SK-N-SH treated with all-trans-retinoic acid at 6 μM for 48 hours (cell line): ENCODE results near the gene MFNG.

Experiments
- ATAC-seq: fragments of 200-7000 bp; cut with Tn5 transposase; 3 replicates; pipeline ENCODE4 v1.9.1; 2020; ENCODE audit warnings: mild to moderate bottlenecking, moderate library complexity
- ARNTL ChIP-seq: fragments of 450-650 bp; formaldehyde crosslinking; IDR thresholded peaks from 2 replicates; pipeline ENCODE4 v1.5.0; 2020; ENCODE audit warnings: low read depth, mild to moderate bottlenecking, moderate library complexity, borderline replicate concordance
- BACH2 ChIP-seq: fragments of 250-450 bp; sonication (Bioruptor Pico); IDR thresholded peaks from 2 replicates; pipeline ENCODE4 v1.9.0; 2021; ENCODE audit warnings: mild to moderate bottlenecking, borderline replicate concordance
- CSDC2 ChIP-seq: fragments of 250-450 bp; sonication (Bioruptor Pico); IDR thresholded peaks from 2 replicates; pipeline ENCODE4 v1.5.0; 2020; ENCODE audit warnings: mild to moderate bottlenecking, moderate library complexity
- ESRRG ChIP-seq: fragments of 250-450 bp; sonication (Bioruptor Pico); IDR thresholded peaks from 2 replicates; pipeline ENCODE4 v1.6.1; 2021; ENCODE audit warnings: mild to moderate bottlenecking
- GLIS3 ChIP-seq: fragments of 250-450 bp; sonication (Bioruptor Pico); IDR thresholded peaks from 2 replicates; pipeline ENCODE4 v1.5.0; 2020; ENCODE audit warnings: mild to moderate bottlenecking, moderate library complexity
- ISL1 ChIP-seq: fragments of 250-450 bp; sonication (Bioruptor Pico); IDR thresholded peaks from 2 replicates; pipeline ENCODE4 v2.1.2; 2022; ENCODE audit warnings: mild to moderate bottlenecking, moderate library complexity
- OSR1 ChIP-seq: fragments of 250-450 bp; sonication (Bioruptor Pico); IDR thresholded peaks from 2 replicates; pipeline ENCODE4 v1.8.0; 2022; ENCODE audit warnings: moderate library complexity, mild to moderate bottlenecking, inconsistent platforms
- PPARA ChIP-seq: fragments of 250-450 bp; sonication (Bioruptor Pico); IDR thresholded peaks from 2 replicates; pipeline ENCODE4 v1.5.0; 2020; ENCODE audit warnings: mild to moderate bottlenecking, borderline replicate concordance
- RARB ChIP-seq: fragments of 250-450 bp; sonication (Bioruptor Pico); IDR thresholded peaks from 2 replicates; pipeline ENCODE4 v1.8.0; 2021; ENCODE audit warnings: mild to moderate bottlenecking, moderate library complexity
- SNAI2 ChIP-seq: fragments of 250-450 bp; sonication (Bioruptor Pico); IDR thresholded peaks from 2 replicates; pipeline ENCODE4 v1.5.0; 2020; ENCODE audit warnings: mild to moderate bottlenecking, moderate library complexity
- TOX ChIP-seq: fragments of 250-450 bp; sonication (Bioruptor Pico); IDR thresholded peaks from 2 replicates; pipeline ENCODE4 v1.8.0; 2021; ENCODE audit warnings: mild to moderate bottlenecking, moderate library complexity, borderline replicate concordance
- ZFP3 ChIP-seq: fragments of 250-450 bp; sonication (Bioruptor Pico); IDR thresholded peaks from 2 replicates; pipeline ENCODE4 v1.5.0; 2020; ENCODE audit warnings: mild to moderate bottlenecking, moderate library complexity
- ZFP30 ChIP-seq: fragments of 450-650 bp; formaldehyde crosslinking; IDR thresholded peaks from 2 replicates; pipeline ENCODE4 v1.5.0; 2022; ENCODE audit warnings: mild to moderate bottlenecking, moderate library complexity
- ZNF565 ChIP-seq: fragments of 450-650 bp; formaldehyde crosslinking; conservative IDR thresholded peaks from 2 replicates; pipeline ENCODE4 v1.5.0; 2020; ENCODE audit warnings: low read depth, mild to moderate bottlenecking, moderate library complexity
- ZNF70 ChIP-seq: fragments of 450-650 bp; formaldehyde crosslinking; IDR thresholded peaks from 2 replicates; pipeline ENCODE4 v1.5.0; 2020; ENCODE audit warnings: mild to moderate bottlenecking, moderate library complexity
- TF ChIP-seq, protein P1 (sequence below): fragments of 250-450 bp; sonication (Bioruptor Pico); IDR thresholded peaks from 2 replicates; pipeline ENCODE4 v1.5.0; 2020; ENCODE audit warnings: mild to moderate bottlenecking, moderate library complexity
- TF ChIP-seq, protein P2 (sequence below): fragments of 250-450 bp; sonication (Bioruptor Pico); IDR thresholded peaks from 2 replicates; pipeline ENCODE4 v1.5.1; 2021; ENCODE audit warnings: mild to moderate bottlenecking, moderate library complexity
- TF ChIP-seq, protein P3 (sequence below): fragments of 250-450 bp; sonication (Bioruptor Pico); IDR thresholded peaks from 2 replicates; pipeline ENCODE4 v1.5.1; 2020; ENCODE audit warnings: low read depth, mild to moderate bottlenecking, moderate library complexity
- TF ChIP-seq, protein P4 (sequence below): fragments of 250-450 bp; sonication (Bioruptor Pico); IDR thresholded peaks from 2 replicates; pipeline ENCODE4 v1.8.0; 2020; ENCODE audit warnings: mild to moderate bottlenecking, moderate library complexity, borderline replicate concordance
- TF ChIP-seq, protein P5 (sequence below): fragments of 250-450 bp; sonication (Bioruptor Pico); IDR thresholded peaks from 2 replicates; pipeline ENCODE4 v1.8.0; 2021; ENCODE audit warnings: low read depth, mild to moderate bottlenecking, moderate library complexity, borderline replicate concordance

MFNG gene

DNA sequence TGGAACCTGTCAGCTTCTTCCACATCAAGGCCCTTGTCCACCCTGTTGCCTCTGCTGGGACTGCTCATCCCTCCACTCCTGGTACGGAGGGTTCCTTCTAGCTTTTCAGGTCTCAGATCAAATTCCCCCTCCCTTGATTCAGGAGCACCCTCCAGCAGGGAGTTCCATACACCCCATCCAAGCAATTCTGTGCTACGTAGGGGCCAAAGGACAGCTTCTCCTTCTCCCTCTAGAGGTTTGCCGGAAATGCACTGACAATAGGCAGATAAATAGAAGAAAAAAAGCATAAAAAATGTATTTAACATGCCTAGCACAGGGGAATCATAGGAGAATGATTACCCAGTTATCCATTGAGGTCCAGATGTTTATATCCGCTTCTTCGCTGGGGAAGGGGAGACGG lies 36.3 kb upstream of the MFNG start:
- TF ChIP-seq ZFP3 (no peak), CSDC2 (CRISPR knock-in tag) (no peak), ISL1 (CRISPR knock-in tag) (no peak), ZFP30 (CRISPR knock-in tag) (no peak), ZNF565 (CRISPR knock-in tag) (no peak), ARNTL (CRISPR knock-in tag) (no peak), ZNF70 (CRISPR knock-in tag) (no peak), TOX (no peak), BACH2 (CRISPR knock-in tag) (no peak), GLIS3 (no peak), PPARA (no peak)
- TF ChIP-seq, protein P1, sequence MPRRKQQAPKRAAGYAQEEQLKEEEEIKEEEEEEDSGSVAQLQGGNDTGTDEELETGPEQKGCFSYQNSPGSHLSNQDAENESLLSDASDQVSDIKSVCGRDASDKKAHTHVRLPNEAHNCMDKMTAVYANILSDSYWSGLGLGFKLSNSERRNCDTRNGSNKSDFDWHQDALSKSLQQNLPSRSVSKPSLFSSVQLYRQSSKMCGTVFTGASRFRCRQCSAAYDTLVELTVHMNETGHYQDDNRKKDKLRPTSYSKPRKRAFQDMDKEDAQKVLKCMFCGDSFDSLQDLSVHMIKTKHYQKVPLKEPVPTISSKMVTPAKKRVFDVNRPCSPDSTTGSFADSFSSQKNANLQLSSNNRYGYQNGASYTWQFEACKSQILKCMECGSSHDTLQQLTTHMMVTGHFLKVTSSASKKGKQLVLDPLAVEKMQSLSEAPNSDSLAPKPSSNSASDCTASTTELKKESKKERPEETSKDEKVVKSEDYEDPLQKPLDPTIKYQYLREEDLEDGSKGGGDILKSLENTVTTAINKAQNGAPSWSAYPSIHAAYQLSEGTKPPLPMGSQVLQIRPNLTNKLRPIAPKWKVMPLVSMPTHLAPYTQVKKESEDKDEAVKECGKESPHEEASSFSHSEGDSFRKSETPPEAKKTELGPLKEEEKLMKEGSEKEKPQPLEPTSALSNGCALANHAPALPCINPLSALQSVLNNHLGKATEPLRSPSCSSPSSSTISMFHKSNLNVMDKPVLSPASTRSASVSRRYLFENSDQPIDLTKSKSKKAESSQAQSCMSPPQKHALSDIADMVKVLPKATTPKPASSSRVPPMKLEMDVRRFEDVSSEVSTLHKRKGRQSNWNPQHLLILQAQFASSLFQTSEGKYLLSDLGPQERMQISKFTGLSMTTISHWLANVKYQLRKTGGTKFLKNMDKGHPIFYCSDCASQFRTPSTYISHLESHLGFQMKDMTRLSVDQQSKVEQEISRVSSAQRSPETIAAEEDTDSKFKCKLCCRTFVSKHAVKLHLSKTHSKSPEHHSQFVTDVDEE (CRISPR knock-in tag): no peak
- TF ChIP-seq, protein P2, sequence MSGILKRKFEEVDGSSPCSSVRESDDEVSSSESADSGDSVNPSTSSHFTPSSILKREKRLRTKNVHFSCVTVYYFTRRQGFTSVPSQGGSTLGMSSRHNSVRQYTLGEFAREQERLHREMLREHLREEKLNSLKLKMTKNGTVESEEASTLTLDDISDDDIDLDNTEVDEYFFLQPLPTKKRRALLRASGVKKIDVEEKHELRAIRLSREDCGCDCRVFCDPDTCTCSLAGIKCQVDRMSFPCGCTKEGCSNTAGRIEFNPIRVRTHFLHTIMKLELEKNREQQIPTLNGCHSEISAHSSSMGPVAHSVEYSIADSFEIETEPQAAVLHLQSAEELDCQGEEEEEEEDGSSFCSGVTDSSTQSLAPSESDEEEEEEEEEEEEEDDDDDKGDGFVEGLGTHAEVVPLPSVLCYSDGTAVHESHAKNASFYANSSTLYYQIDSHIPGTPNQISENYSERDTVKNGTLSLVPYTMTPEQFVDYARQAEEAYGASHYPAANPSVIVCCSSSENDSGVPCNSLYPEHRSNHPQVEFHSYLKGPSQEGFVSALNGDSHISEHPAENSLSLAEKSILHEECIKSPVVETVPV (CRISPR knock-in tag): no peak
- TF ChIP-seq, protein P3, sequence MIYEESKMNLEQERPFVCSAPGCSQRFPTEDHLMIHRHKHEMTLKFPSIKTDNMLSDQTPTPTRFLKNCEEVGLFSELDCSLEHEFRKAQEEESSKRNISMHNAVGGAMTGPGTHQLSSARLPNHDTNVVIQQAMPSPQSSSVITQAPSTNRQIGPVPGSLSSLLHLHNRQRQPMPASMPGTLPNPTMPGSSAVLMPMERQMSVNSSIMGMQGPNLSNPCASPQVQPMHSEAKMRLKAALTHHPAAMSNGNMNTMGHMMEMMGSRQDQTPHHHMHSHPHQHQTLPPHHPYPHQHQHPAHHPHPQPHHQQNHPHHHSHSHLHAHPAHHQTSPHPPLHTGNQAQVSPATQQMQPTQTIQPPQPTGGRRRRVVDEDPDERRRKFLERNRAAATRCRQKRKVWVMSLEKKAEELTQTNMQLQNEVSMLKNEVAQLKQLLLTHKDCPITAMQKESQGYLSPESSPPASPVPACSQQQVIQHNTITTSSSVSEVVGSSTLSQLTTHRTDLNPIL (CRISPR knock-in tag): no peak
- TF ChIP-seq, protein P4, sequence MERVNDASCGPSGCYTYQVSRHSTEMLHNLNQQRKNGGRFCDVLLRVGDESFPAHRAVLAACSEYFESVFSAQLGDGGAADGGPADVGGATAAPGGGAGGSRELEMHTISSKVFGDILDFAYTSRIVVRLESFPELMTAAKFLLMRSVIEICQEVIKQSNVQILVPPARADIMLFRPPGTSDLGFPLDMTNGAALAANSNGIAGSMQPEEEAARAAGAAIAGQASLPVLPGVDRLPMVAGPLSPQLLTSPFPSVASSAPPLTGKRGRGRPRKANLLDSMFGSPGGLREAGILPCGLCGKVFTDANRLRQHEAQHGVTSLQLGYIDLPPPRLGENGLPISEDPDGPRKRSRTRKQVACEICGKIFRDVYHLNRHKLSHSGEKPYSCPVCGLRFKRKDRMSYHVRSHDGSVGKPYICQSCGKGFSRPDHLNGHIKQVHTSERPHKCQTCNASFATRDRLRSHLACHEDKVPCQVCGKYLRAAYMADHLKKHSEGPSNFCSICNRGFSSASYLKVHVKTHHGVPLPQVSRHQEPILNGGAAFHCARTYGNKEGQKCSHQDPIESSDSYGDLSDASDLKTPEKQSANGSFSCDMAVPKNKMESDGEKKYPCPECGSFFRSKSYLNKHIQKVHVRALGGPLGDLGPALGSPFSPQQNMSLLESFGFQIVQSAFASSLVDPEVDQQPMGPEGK (CRISPR knock-in tag): no peak
- TF ChIP-seq, protein P5, sequence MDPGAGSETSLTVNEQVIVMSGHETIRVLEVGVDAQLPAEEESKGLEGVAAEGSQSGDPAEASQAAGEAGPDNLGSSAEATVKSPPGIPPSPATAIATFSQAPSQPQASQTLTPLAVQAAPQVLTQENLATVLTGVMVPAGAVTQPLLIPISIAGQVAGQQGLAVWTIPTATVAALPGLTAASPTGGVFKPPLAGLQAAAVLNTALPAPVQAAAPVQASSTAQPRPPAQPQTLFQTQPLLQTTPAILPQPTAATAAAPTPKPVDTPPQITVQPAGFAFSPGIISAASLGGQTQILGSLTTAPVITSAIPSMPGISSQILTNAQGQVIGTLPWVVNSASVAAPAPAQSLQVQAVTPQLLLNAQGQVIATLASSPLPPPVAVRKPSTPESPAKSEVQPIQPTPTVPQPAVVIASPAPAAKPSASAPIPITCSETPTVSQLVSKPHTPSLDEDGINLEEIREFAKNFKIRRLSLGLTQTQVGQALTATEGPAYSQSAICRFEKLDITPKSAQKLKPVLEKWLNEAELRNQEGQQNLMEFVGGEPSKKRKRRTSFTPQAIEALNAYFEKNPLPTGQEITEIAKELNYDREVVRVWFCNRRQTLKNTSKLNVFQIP: no peak
- TF ChIP-seq, all 23 proteins: peak for 0
- ATAC-seq: no peak

DNA sequence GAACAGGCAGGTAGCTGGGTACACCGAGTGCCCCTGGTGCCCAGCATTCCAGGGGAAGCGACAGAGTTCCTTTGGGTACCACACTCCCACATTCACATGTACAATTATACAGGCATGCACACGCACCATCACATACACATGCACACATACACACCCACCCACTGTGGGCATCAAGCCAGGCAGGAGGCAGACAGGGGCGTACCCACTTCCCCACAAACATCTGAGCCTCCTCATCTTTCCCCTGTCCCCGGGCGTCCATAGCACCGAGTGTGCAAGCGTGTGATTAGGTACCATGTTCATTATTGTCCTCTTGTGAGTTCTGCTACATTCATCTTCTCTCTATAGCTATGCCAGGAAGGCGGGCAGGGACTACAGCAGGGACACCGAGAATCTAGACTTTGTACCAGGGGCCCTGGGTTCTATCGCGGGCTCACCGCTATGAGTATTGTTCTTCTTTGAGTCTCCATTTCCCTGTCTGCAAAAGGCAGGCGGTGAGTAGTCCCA lies 35.1 kb upstream of the MFNG start:
- ATAC-seq: no peak
- TF ChIP-seq ARNTL (CRISPR knock-in tag): no peak
- no peak for TF ChIP-seq OSR1 (CRISPR knock-in tag)
- TF ChIP-seq SNAI2 (CRISPR knock-in tag): no peak
- TF ChIP-seq RARB (CRISPR knock-in tag): no peak
- TF ChIP-seq, protein P5: no peak
- no peak for TF ChIP-seq ZFP3
- no peak for TF ChIP-seq ESRRG (CRISPR knock-in tag)
- TF ChIP-seq ZNF70 (CRISPR knock-in tag): no peak
- TF ChIP-seq ZNF565 (CRISPR knock-in tag): no peak
- TF ChIP-seq, all 23 proteins: peak for 0

DNA sequence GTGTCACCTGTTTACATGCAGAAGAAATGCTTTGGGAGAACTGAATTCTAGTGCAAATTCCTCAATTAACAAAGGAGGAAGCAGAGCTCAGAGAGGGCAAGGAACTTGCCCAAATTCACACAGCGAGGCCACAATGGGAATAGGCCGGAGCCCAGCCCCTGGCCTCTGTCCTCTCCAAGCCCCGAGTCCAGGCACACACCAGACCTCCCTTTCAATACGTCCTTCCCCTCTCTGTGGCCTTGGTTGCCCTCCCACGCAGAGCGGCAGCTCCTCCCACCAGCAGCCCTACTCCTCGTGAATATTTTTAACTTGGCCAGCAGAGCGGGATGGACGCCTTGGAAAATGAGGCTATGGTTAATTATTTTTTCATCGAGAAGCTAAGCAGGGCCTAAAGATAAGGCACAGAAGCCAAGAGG lies 34.6 kb upstream of the MFNG start:
- no peak for ATAC-seq

More for the DNA sequence above, 34.6 kb upstream of the MFNG start:
- no peak for TF ChIP-seq BACH2 (CRISPR knock-in tag)
- TF ChIP-seq, protein P1 (CRISPR knock-in tag): no peak
- TF ChIP-seq ARNTL (CRISPR knock-in tag): no peak
- TF ChIP-seq PPARA: no peak
- no peak for TF ChIP-seq RARB (CRISPR knock-in tag)
- TF ChIP-seq ZNF565 (CRISPR knock-in tag): no peak
- TF ChIP-seq ESRRG (CRISPR knock-in tag): no peak
- TF ChIP-seq CSDC2 (CRISPR knock-in tag): no peak
- TF ChIP-seq ISL1 (CRISPR knock-in tag): no peak
- no peak for TF ChIP-seq TOX
- TF ChIP-seq, protein P2 (CRISPR knock-in tag): no peak
- no peak for TF ChIP-seq ZNF70 (CRISPR knock-in tag)
- no peak for TF ChIP-seq ZFP3
- TF ChIP-seq, all 23 proteins: peak for 0
